LoVo (cell line): Measurements from ENCODE around the gene MT1H.
"Not testable (repeated sequence)": the region's sequence is repeated elsewhere in the genome, so short reads cannot be mapped to it uniquely, and the experiment has no call there.

Experiments used
- DNase-seq: peaks from one replicate; pipeline ENCODE4 v3.0.0-alpha.2; 2016; ENCODE audit warnings: low spot score

Gene MT1H

GRCh38 chr16:56669005-56669839, at the start of gene MT1H:
MT1H (plus strand) TSS chr16:56669814; CDS start chr16:56669885, 71 bp downstream.
- no peak for DNase-seq

DNA sequence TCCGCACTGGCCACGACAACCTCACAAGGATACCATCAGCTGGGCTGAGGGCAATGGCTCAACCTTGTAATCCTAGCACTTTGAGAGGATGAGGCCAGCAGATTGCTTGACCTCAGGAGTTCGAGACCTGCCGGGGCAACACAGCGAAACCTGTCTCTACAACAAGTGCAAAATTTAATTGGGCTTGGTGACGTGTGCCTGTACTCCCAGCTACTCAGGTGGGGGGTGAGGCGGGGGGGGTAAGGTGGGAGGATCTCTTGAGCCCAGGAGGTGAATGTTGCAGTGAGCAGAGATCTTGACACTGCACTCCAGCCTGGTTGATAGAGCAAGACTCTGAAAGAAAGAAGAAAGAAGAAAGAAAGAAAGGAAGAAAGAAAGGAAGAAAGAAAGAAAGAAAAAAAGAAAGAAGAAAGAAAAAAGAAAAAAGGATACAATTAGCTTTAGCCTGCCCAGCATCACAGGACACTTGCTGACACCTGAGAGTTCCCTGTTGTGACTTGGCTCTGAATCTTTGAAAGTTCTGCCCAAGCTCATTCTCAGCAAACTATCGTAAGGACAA, 49.2 kb upstream of the MT1H start:
- DNase-seq: no peak

DNA sequence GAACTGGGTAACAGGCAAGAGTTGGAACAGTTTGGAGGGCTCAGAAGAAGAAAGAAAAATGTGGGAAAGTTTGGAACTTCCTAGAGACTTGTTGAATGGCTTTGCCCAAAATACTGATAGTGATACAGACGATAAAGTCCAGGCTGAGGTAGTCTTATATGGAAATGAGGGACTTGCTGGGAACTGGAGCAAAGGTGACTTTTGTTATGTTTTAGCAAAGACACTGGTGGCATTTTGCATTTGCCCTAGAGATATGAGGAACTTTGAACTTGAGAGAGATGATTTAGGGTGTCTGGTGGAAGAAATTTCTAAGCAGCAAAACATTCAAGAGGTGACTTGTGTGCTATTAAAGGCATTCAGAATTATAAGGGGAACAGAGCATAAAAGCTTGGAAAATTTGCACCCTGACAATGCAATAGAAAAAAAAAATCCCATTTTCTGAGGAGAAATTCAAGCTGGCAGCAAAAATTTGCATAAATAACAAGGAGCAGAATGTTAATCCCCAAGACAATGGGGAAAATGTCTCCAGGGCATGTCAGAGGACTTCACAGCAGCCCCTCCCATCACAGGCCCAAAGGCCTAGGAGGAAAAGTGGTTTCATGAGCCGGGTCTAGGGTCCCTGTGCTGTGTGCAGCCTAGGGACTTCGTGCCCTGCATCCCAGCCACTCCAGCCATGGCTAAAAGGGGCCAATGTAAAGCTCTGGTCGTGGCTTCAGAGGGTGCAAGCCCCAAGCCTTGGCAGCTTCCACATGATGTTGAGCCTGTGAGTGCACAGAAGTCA, 47.8 kb upstream of the MT1H start:
- DNase-seq: not testable (repeated sequence)

- not testable (repeated sequence) for DNase-seq
These were observed 46.4 kb upstream of the MT1H start for GRCh38 chr16:56623184-56623583.

DNA sequence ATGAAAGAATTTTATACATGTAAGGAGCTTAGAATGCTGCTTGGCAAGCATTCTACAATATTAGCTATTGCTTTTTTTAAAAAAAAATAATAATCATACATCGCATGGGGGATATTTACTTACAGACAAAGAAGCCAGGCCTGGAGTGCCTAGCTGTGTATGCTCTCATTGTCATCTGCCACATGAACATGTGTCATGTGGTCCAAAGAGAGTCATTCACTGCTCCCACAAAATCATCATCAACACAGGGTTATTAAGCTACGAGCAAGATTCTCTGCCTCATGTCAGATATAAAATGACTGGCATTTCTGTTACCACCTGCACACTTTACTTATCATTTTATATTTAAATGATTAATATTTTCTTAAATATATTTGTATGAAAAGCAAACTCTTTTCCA, 46.0 kb upstream of the MT1H start:
- DNase-seq: no peak

DNA sequence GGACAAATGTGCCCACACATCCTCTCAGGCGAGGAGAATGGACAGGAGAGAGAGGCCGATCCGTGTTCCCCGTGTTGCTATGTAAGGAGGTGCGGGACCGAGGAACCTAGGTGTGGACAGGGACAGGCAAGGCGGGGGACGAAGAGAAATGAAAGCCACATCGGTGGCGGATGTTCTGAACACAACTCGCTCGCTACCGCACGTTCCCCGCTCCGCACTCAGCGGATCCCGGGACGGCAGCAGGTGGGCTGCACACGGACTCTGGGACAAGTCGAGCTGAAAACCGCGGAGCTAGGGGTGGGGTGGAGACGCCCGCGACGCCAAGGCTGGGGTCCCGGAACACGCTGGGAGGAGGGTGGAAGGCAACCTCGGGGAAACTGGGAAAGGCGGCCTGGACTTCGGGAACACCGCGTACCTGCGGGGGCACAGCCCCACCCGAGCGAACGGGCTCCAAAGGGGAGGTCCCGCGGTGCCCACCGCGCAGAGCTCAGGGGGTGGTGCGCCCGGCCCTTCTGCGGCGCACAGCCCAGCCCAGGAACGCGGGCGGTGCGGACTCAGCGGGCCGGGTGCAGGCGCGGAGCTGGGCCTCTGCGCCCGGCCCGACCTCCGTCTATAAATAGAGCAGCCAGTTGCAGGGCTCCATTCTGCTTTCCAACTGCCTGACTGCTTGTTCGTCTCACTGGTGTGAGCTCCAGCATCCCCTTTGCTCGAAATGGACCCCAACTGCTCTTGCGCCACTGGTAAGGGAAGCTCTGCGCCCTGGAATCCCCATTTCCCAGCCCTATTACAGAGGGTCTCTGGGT, 44.3 kb upstream of the MT1H start, which contains the start of gene MT1E:
Gene MT1E, plus strand, starts transcription at position 642 of the 803 bp plus-strand sequence. Its CDS starts 71 bp downstream, at position 713.
- DNase-seq: peak; percentile 44

DNA sequence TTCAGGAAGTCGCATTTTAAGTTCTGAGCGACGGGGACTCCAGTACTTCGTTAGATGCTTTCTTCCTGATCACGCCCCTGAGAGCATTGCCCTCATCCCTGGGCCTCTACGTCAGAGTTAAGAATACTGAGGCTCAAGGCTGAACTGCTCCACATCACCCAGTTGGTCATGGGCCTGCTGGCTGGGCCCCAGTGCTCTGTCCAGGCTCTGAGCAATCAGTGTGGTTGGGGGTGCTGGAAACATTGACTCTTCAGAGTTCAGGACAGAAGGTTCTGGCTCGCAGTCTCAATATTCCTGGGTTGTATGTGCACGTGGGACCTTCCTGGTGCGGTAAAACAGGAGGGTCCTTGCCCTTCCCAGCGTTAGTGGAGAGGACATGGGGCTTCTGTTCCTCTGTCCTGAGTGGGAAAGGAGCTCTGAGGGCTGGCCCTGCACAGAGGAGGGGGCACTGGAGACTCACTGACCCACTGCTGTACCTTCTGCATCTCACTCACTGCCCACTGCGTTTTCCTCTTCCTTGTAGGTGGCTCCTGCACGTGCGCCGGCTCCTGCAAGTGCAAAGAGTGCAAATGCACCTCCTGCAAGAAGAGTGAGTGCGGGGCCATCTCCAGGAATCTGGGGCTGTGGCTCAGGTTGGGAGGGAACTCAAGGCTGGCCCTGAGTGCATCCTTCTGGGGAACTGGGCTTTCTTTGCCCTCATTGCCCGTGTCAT, 43.5 kb upstream of the MT1H start:
- DNase-seq: no peak

DNA sequence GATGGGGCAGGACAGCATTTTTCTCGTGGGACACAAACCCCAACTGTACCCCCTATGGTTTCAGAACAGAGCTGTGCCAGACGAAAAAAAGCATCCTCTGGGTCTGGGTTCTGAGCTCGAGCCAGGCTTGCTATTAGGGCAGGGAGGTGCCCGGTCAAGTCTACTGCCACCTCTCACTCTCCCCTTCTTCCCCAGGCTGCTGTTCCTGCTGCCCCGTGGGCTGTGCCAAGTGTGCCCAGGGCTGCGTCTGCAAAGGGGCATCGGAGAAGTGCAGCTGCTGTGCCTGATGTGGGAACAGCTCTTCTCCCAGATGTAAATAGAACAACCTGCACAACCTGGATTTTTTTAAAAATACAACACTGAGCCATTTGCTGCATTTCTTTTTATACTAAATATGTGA, 42.9 kb upstream of the MT1H start:
- DNase-seq: no peak

DNA sequence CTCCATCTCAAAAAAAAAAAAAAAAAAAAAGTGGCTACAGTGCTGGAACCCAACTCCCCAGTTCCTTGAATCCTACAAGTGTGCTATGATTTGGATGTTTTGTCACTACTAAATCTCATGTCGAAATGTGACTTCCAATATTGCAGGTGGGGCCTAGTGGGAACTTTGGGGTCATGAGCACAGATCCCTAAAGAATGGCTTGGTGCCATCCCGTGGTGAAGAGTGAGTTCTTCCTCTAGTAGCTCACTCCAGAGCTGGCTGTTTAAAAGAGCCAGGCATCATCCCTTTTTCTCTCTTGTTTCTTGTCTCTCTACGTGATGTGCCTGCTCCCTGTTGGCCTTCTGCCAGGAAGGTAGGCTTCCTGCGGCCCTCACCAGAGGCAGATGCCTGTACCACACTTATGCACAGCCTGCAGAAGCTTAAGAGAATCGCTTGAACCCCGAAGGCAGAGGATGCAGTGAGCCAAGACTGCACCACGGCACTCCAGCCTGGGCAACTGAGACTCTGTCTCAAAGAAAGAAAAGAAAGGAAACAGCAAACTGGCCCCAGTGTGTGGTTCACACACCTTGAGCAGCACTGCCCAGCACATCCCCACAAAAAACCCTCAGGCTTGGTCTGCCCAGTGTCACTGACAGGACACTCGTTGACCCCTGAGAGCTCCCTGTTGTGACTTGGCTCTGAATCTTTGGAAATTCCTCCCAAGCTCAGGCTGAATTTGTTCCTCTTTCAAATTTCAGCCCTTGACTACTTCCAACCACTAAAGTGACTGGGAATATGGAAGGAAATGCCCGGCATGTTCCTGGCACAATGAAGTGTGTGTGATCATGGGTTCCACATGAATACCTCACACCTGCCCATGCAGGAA, 40.9 kb upstream of the MT1H start:
- DNase-seq: no peak

DNA sequence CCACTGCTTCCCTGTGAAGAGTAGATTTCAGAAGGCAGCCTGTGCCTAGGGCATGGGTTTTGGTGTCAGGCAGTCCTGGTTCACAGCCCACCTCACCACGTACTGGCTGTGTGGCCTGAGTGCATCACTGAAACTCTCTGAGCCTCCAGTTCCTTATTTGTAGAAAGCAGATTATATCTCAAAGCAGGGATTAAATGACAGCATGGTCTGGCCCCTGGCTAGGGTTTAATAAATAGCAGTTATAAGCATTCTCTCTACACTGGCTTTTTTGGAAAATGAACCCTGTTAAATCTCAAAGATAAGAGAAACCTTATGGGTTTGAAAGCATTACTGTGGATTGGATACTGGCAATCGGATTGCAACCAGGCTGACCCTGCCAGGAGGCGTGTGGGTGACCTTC, 40.1 kb upstream of the MT1H start:
- DNase-seq: no peak

GRCh38 chr16:56630134-56630533, 39.5 kb upstream of the MT1H start:
- no peak for DNase-seq

- no peak for DNase-seq
These were observed 38.4 kb upstream of the MT1H start for GRCh38 chr16:56631197-56631596.

DNA sequence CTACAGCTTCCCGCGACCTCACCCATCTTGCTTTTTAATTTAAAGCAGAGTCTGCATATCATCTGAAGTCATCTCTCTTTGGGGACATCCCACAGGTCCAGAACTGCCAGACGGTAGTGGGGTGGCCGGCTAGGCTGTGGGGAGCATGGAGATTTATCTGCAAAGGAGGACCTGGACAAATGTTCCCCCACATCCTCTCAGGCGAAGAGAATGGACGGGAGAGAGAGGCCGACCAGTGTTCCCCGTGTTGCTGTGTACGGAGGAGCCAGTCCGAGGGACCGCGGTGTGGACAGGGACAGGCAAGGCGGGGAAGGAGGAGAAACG, 37.8 kb upstream of the MT1H start:
- DNase-seq: no peak

- no peak for DNase-seq
These were observed 37.3 kb upstream of the MT1H start, which contains the start of gene MT1M for GRCh38 chr16:56632156-56632847. MT1M (plus strand) TSS chr16:56632659; CDS start chr16:56632732, 73 bp downstream.

DNA sequence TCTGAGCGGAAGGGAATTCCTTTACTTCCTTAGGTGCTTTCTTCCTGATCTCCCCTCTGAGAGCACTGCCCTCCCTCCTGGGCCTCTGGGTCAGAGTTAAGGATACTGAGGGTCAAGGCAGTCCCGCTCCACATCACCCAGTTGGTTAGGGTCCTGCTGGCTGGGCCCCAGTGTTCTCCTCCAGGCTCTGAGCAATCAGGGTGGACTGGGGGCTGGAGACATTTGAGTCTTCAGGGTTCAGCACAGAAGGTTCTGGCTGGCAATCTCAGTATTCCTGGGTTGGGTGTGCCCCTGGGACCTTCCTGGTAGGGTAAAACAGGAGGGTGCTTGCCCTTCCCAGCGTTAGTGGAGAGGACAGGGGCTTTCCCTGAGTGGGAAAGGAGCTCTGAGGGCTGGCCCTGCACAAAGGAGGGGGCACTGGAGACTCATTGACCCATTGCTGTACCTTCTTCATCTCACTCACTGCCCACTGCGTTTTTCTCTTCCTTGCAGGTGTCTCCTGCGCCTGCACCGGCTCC, 36.7 kb upstream of the MT1H start:
- no peak for DNase-seq

DNA sequence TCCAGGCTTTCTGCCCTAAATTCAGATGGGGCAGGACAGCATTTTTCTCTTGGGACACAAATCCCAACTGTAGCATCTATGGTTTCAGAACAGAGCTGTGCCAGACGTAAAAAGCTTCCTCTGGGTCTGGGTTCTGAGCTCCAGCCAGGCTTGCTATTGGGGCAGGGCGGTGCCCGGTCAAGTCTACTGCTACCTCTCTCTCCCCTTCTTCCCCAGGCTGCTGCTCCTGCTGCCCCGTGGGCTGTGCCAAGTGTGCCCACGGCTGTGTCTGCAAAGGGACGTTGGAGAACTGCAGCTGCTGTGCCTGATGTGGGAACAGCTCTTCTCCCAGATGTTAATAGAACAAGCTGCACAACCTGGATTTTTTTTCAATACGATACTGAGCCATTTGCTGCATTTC, 36.1 kb upstream of the MT1H start:
- no peak for DNase-seq

DNA sequence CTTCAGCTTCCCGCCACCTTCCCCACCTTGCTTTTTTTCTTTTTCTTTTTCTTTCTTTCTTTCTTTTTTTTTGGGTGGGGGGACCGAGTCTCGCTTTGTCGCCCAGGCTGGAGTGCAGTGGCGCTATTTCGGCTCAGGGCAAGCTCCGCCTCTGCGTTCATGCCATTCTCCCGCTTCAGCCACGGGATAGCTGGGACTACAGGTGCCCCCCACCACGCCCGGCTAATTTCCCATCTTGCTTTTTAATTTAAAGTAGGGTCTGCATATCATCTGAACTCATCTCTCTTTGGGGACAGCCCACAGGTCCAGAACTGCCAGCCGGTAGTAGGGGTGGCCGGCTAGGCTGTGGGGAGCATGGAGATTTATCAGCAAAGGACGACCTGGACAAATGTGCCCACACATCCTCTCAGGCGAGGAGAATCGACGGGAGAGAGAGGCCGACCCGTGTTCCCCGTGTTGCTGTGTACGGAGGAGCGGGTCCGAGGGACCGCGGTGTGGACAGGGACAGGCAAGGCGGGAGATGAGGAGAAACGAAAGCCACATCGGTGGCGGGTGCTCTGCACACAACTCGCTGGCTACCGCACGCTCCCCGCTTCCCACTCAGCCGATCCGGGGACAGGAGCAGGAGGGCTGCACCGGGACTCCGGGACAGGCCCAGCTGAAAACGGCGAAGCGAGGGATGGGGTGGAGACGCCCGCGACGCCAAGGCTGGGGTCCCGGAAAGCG, 34.7 kb upstream of the MT1H start:
- no peak for DNase-seq

DNA sequence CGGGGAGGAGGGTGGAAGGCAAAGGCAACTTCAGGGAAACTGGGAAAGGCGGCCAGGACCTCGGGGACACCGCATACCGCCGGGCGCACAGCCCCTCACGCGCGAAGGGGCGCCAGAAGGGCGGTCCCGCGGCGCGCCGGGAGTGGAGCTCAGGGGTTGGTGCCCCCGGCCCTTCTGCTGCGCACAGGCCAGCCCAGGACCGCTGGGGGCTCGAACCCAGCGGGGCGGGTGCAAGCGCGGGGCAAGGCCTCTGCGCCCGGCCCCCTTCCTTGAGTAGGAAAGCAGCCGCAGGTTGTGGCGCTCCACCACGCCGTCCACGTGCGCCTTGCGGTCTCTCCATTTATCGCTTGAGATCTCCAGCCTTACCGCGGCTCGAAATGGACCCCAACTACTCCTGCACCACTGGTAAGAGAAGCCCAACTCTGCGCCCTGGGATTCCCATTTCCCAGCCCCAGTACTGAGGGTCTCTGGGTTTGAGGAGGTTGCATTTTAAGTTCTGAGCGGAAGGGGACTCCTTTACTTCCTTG, 34.1 kb upstream of the MT1H start:
- no peak for DNase-seq
